Kidney capillary endothelial cell (primary cell): ENCODE data around the gene KPNA3.
A peak's percentile ranks its signal among the peaks of the same experiment; 100 is the strongest.
"Not testable (repeated sequence)": the region's sequence is repeated elsewhere in the genome, so short reads cannot be mapped to it uniquely, and the experiment has no call there.

Source experiments
- DNase-seq: peaks from one replicate; pipeline ENCODE4 v3.0.0-alpha.2; 2018; ENCODE audit warnings: low spot score

The KPNA3 gene

DNA sequence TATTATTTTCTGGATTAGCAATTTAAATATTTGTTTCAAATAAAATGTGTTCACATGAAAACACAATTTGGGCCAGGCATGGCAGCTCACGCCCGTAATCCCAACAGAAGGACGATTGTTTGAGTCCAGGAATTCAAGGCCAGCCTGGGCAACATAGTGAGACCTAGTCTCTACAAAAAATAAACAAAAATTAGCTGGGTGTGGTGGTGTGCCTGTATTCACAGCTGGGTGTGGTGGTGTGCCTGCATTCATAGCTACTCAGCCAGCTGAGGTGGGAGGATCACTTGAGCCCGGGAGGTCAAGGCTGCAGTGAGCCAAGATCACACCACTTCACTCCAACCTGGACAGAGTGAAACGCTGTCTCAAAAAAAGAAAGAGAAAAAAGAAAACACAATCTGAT is 46.4 kb downstream of the KPNA3 start:
- no peak for DNase-seq

DNA sequence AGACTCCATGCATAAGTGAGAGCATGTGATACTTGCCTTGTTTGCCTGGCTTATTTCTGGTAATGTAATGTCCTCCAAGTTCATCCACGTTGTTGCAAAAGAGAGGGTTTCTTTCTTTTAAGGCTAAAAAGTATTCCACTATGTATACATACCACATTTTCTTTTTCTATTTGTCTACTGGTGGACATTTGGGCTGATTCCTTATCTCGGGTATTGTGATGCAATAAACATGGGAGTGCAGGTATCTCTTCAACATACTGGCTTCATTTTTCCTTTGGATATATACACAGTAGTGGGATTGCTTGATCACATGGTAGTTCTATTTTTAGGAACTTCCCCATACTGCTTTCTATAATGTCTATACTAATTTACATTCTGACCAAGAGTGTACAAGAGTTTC is 51.6 kb downstream of the KPNA3 start:
- no peak for DNase-seq

DNA sequence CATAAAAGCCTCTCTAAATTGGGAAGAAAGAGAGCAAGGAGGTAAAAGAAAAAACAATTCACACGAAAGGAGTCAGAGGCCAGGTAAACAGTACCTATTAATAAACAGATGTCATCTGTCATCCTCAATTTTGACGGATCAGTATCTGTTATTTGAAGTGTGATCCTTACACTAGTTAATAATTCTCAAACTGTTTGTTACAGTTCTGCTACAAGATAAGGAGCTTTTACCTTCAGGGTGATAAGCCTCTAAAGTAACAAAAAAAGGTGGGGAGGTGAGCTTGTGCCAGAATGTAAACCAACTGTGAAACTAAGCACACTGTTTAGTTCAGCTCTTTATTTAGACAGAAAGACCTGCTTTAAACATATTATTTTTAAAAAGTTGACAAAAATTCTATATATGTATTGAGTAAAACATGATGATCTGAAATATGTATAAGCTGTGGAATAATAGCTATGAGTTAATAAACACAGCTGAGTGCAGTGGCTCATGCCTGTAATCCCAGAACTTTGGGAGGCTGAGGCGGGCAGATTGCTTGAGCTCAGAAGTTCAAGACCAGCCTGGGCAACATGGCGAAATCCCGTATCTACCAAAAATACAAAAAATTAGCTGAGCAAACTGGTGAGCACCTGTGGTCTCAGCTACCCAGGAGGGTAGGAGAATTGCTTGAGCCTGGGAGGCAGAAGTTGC is 52.8 kb downstream of the KPNA3 start:
- DNase-seq: no peak

DNA sequence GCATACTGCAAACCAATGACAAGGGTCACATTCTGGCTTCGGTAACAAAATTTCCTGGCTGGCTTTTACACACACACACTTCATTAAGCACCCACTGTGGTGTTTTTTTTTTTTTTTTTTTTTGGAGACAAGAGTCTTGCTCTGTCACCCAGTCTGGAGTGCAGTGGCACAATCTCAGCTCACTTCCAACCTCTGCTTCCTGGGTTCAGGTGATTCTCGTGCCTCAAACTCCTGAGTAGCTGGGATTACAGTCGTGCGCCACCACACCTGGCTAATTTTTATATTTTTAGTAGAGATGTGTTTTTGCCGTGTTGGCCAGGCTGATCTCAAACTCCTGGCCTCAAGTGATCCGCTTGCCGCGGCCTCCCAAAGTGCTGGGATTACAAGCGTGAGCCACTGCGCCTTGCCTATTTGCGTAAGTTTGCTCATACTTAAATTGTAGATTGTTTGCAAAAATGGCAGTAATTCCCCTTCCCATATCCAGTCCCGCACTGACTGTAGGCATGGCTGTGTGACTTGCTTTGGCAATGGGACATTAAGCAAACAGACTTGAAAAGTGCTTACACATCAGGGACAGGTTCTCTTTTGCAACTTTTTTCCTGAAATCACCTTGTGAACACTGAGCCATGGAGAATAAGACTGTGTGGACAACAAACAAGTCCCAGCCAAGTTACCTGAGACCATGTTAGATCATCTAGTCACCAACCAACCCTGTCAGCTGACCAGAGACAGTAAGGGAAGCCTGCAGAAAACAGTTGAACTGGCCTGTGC is 59.1 kb downstream of the KPNA3 start:
- DNase-seq: no peak

DNA sequence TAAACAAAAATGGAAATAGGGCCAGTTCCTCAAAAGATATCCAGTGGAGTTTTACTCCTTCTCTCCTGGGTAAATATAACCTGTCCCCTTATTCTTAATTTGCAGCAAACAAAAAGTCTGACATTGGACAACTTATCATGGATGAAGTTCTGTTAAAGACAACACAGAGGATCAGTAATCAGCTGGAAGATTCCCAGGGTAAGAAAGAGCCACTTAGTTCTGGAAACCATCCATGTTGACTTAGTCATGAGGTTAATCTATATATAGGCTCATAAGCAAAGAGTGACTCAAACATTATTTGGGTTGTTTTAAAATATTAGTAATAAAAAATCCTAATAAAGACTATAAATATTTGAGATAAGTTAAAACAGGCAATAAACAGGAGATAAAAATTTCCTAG is 60.7 kb downstream of the KPNA3 start:
- DNase-seq: peak; percentile 18

DNA sequence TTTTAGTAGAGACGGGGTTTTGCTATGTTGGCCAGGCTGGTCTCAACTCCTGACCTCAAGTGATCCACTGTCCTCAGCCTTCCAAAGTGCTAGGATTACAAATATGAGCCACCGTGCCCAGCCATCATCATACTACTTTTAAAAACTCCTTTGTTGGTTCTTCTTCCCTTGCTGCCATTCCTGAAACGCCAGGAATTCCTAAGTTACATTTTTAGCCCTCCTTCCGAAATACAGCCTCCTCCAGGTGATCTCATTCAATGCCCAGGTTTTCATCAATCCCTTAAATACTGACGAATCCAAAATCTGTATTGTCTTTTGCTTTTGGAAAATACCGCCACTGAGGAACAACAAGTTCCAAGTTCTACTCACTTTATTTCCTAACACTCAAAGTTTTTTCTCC is 75.9 kb downstream of the KPNA3 start:
- no peak for DNase-seq

DNA sequence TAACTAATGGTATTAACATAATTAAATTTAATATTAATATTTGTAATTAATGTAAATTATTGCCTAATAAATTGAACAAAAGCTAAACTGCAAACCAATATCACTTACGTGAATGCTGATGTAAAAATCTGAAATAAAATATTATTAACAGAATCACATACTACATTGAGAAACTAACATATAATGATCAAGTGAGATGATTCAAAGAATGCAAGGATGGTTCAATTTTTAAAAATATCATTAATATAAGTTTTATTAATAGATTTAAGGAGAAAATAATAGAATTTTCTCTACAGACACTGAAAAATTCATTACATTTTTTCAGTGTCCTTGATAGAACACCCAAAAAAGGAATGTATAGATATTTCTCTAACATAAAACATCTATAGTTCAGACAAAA is 77.7 kb downstream of the KPNA3 start:
- no peak for DNase-seq

DNA sequence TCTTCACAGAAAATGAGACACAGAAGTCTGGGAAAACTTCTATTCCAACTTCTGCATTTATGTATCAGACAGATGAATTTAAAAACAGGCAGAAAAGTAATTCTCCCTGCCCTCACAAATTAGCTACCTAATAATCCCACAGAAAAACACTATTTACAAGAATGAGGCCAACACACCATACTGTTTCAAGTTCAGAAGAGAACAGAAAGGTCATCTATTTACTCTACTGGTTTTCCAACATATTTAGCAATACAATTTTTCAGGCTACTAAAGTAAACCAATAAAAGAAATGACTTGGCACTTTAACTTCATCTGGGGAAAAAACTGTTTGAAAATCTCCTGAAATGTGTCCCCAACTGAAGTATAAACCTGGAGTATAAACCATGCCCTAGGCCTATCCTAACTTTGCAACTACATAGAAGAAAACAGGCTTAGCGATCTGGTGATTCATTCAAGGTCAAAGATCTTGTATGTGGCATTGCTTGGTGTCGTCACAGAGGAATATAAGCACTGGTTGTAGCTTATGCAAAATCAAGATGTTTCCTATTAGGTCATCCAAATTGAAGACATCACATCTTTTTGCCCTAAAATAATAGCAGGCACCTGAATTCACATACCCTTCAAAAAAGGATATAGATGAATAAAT is 81.1 kb downstream of the KPNA3 start:
- DNase-seq: no peak

DNA sequence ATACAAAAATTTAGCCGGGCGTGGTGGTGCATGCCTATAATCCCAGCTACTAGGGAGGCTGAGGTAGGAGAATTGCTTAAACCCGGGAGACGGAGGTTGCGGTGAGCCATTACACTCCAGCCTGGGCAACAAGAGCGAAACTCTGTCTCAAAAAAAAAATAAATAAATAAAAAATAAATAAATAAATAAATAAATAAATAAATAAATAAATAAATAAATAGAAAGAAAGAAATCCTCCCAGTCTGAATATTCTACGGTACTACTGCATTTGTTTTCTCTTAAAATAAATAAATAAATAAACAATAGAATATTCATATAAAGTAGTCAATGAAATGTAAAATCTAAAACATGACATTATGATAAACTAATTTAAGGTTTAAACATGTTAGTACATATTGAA is 88.2 kb downstream of the KPNA3 start:
- not testable (repeated sequence) for DNase-seq

DNA sequence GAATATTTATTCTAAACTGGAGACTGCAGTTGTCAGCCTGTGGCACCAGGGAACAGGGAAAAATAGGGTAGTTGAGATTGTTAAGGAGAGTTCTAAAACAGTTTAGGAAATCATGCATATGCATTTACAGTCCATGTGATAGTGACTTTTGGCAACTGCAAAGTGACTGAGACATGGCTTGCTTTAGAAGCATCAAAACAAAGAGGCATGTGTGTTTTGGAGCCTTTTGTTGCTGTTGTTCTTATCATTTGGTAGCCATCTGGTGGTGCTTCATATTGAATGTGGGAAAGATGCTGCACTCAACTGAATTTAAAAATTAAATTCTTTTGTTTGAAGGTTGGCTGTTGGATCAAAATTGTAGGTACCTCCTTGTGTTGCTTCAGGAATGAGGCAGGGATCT is 91.0 kb downstream of the KPNA3 start:
- no peak for DNase-seq

DNA sequence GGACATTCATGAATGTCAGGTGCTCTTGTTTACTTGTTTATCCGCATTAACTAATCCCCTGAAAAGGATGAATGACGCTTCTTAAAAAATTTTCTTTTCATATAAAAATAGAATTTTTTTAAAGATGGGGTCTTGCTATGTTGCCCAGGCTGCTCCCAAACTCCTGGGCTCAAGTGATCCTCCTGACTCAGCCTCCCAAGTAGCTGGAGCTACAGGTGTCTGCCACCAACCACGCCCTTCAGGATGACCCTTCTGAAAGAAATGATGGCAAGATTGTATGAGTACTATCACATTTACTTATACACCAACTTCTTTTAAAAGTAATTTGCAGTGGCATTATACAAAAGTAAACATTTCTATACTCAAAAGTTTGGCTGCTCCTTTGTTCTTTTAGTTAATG is 95.0 kb downstream of the KPNA3 start:
- no peak for DNase-seq

DNA sequence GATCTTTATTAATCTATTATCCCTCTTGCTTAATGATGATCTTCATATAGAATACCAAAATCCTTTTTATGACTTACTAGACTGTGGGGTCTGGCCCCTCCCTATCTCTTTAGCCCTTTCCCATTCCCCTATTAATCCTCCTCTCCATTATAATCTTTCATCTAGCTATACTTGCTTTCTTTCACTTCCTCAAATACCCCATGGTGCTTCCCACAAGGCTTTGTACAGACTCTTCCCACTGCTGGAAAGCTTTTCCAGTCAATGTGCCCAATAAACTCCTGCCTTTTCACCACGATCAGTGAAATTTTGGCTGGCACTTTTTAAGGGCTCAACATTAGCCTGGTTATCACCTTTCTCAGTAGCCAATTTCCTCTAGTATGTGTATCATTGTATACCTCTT is 98.0 kb downstream of the KPNA3 start:
- DNase-seq: no peak

DNA sequence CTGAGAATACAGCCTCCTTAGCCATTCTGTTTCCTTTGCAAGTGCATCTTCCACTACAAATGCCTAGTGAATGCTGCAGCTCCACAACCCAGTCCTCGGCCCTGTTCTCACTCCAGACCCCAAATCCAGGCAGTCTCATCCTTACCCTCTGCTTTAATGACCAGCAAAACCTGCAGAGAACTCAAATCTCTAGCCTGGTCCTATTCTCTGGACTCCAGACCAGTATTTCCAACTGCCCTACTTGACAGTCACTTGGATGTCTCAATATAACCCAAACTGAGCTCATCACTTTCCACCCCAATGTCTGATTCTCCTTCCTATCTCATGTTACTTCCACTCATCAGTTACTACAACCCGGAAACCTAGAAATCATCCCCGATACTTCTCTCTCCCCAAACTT is 98.6 kb downstream of the KPNA3 start:
- no peak for DNase-seq

DNA sequence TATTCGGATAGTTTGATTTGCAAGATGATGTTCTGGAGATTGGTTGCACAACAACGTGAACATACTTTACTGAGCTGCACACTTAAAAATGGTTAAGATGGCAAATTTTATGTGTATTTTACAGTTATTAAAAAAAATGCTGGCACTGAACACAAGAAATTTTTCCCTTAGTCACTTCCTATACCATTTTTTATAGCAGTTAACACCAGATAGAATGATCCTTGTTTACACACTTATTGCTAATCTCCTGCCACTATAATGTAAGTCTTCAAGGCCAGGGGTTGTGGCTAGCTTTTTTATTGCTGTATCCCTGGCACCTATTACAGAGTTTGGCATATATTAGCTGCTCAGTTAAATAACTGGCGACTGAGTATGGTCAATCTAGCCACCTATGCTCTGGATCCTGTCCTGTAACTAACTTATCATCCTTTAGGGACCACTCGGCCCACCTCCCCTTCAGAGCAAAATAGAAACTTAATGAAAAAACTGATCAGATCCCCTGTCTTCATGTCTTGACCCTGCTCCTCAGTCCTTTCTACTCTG is 99.2 kb downstream of the KPNA3 start:
- DNase-seq: no peak

DNA sequence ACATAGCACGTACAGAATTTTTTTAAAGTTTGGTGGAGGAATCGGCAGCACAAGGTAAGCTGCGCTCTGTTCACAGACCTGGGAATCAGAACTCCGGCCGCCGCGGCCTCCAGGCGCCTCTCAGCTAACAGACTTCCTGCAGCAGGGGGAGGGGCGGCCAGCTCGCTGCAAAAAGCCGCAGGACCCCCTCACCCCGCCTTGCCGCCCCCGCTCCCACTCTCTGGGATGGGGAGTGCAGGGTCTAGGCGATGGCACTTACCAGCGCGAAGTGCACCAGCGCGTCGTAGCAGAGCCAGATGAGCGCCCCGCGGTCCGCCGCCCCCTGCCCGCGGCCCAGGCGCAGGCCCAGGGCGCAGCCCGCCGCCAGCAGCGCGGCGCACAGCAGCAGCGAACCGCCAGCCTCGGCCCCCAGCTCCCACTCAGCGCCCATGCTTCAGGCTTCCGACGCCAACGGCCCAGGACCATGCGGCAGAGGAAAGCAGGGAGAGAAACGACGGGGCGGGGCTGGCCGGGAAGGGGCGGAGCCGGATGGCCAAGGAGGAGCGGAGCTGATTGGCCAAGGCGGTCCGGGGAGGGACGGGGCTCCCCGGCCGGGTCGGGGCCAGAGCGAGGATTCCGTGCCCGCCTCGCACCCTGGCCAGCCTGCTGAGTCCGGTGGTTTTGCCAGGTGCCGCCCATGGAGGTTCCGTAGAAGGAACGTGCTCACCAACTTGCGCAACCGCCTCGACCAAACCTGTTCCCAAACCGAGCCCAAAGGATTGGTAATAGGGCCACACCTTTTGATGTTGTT is 101.3 kb downstream of the KPNA3 start, which contains the start of gene EBPL:
Gene EBPL (minus strand): TSS at position 492 of the 790 bp plus-strand sequence. CDS start 62 bp downstream, at position 430.
- DNase-seq: peak; percentile 82

DNA sequence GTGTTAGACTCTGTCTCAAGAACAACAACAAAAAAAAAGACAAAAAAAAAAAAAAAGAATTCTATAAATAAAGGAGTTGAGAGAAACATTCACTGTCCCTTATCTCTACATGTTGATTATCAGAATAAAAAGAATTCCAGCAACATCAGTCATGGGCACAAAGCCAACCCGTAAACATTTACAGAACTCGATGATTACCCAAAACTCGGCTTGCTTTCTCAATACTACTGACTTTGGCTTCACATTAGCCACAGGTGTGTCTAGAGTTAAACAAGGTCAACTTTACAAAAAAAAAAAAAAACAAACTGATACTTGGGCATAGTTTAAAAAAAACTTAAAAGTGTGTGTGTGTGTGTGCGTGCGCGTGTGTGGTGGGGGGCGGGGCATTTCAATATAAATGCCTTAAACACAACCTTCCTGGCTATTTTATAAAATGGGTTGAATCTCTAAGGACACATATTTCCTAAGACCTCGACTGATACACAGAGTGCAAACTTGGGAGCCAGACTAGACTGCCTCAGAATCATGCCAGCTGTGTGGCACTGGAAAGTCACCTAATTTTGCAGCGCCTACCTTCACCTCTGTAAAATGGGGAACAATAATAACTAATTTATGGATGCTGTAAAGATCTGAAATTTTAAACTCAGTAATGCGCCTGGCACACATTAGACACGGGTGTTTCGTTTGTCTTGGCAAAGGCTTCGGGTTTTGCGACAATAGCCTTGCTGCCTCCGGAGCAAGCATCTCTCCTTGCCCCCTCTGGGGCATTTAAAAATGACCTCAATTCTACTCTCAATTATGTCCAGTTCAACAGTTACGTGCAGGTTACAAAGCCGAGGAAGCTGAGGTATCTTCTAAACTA is 102.1 kb downstream of the KPNA3 start:
- peak; percentile 44 for DNase-seq

DNA sequence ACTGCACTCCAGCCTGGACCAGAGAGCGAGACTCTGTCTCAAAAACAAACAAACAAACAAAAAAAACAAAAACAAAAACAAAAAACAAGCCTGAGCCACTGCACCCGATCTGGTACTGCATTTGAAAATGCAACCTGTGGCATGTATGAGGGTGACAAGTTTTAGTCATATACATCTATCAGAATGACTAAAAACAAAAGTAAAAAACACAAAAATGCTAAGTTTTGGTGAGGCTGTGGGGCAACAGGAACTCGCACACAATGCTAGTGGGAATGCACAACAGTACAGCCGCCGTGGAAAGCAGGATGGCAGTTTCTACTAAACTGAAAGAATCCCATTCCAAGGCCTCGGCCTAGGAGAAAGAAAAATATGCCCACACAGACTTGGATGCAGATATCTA is 109.0 kb downstream of the KPNA3 start:
- DNase-seq: no peak

DNA sequence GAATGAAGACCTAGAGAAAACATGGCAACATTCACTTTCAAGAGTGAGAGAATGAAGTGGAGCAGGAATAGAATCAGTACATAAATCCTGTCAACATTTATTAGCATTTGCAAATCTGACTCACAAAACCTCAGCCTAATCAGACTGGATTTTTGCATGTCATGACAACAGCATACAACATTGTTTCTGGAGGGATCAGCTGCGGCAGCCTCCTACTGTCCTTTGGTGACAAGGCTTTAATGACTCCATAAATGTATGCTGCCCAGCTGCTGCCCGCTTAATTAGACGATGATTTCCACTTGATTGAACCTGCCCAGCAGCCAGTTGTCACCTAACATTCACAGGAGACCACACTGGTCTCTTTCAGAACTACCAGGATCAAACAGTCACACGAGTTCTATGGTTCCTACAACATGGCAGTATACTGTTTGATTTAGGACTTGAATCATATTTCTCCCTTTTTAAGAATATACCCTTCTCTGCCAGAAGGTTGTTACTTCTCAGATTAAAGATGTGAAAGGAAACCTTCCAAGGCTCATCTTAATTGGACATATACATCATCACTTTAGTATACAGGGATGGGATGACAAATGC is 110.5 kb downstream of the KPNA3 start:
- no peak for DNase-seq

DNA sequence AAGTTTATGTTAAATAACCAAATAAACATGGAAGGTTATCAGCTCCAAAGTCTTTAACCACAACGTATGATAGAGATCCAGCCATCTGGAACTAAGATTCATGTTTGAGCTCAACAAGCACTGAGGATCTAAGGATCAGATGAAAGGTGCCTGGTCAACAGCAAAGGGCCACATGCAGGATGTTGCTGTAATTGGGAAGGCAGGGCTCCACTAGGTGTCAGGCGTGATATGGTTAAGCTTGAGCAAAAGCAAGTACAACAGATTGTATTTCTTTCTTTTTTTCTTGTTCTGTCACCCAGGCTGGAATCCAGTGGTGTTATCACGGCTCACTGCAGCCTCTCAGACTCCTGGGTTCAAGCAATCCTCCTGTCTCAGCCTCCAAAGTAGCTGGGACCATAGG is 113.2 kb downstream of the KPNA3 start:
- no peak for DNase-seq

DNA sequence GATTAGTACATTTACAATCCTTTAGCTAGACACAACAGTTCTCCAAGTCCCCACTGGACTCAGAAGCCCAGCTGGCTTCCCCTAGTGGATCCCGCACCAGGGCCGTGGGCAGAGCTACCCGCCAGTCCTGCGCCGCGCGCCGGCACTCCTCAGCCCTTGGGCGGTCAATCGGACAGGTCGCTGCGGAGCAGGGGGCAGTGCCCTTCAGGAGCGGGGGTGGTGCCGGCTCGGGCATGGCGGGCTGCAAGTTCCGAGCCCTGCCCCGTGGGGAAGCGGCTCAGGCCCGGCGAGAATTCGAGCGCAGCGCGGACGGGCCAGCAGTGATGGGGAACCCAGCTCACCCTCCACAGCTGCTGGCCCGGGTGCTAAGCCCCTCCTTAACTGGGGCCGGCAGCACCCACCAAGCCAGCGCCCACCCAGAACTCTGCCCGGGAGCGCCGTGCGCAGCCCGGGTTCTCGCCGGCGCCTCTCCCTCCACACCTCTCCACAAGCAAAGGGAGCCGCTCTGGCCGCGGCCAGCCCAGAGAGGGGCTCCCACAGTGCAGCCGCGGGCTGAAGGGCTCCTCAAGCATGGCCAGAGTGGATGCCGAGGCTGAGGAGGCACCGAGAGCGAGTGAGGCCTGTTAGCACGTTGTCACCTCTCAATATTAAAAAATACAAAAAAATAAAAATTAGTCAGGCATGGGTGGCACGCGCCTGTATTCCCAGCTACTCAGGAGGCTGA is 114.1 kb downstream of the KPNA3 start:
- DNase-seq: no peak
